Spleen (tissue), 7 donors: ENCODE results near the gene PTCH1.

Source experiments
- CTCF ChIP-seq, 11 experiments: fragments of 200-600 bp in 7 of 11; fragments of 450-650 bp in 4 of 11; sonication (generic) in 4 of 11; IDR thresholded peaks in 8 of 11; conservative IDR thresholded peaks in 3 of 11; 1 replicate in 7 of 11; 2 replicates in 4 of 11; pipeline versions ENCODE4 v1.4.0 to v1.8.0; 2016 to 2021; ENCODE audit warnings: antibody characterized with exemption in 11 of 11, inconsistent platforms in 4 of 11, mild to moderate bottlenecking in 1 of 11
- POLR2A ChIP-seq, 3 donors: fragments of 450-650 bp; IDR thresholded peaks; one replicate each; pipeline ENCODE4 v1.5.1; 2017; ENCODE audit warnings: antibody characterized with exemption in 3 of 3, mild to moderate bottlenecking in 1 of 3
- POLR2AphosphoS5 ChIP-seq, 3 donors: sonication (generic); formaldehyde crosslinking; IDR thresholded peaks; one replicate each; pipeline ENCODE4 v1.5.1; 2017; ENCODE audit warnings: antibody characterized with exemption in 3 of 3
- donor health status: DM: no; HTN: no; CAD: no; lungs with moderate emphysema.
- donor health status: DM: no; HTN: no; CAD: no.
- donor health status: DM: no; HTN: no; CAD: no.

GRCh38 chr9:95451065-95451426, 65.7 kb downstream of the PTCH1 start:
- TF ChIP-seq CTCF (IDR thresholded peaks at IDR 0.05 in 8 of 11, conservative IDR thresholded peaks at IDR 0.05 in 3 of 11): no peak
- TF ChIP-seq POLR2A (IDR thresholded peaks at IDR 0.05): no peak
- TF ChIP-seq POLR2AphosphoS5 (IDR thresholded peaks at IDR 0.05): no peak
